Islet precursor cell (in vitro differentiated cells): ENCODE data around the gene PAGE2.
"Not testable (repeated sequence)": the region's sequence is repeated elsewhere in the genome, so short reads cannot be mapped to it uniquely, and the experiment has no call there.

ENCODE experiments used
- DNase-seq: peaks from one replicate; pipeline ENCODE4 v3.0.0-alpha.2; 2018

The PAGE2 gene

DNA sequence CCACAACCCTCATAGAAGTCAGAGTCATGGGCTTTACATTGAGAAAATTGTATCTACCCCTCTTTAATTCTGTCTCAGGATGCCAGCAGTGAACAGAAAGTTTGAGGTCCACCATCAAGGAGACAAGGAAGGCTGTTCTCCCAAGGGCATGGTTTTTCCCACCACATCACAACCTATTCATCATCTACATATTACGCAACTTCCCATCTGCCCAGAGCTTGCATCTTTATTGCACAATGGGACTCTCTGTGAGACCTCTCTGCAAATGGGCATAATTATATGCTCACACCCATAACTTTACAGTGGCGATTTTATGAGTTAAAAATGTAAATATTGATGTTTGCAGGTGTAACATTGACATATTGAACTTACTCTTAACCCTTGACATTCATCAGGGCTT, 38.9 kb downstream of the PAGE2 start:
- no peak for DNase-seq

DNA sequence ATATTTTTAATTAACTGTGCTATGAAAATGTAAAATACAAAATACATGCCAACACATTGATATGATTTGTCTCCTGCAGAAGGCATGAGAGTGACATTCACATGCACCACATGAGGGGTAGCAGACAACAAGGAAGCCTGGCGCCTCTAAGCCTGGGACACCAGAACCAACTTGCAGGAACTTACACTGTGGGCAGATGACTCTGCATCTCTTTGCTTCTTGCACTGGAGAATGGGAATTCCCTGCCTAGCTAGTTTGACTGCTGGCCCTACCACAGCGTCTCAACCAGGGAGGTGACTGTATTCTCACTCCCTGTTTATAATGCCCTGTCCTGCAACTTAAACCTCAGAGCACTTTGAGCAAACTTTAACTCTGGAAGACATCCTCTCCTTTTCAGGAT, 40.5 kb downstream of the PAGE2 start:
- no peak for DNase-seq

DNA sequence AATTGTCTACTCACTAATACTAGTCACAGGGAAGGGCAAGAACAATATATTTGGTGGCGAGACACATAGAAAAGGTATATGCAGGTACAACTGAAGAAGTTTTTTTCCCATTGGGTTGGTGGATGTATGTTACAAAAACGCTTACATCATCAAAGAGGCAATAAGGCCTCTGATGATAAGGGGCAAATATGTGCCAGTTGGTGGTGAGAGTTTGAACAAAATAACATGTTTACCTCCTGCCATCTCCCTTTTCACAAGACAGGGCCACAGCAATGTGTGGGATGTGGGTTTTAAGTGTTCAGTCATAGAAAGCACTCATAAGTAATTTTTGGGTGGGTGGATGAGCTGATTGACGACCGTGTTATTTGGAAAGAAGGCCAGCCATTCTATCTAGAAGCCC, 41.7 kb downstream of the PAGE2 start:
- DNase-seq = no peak

DNA sequence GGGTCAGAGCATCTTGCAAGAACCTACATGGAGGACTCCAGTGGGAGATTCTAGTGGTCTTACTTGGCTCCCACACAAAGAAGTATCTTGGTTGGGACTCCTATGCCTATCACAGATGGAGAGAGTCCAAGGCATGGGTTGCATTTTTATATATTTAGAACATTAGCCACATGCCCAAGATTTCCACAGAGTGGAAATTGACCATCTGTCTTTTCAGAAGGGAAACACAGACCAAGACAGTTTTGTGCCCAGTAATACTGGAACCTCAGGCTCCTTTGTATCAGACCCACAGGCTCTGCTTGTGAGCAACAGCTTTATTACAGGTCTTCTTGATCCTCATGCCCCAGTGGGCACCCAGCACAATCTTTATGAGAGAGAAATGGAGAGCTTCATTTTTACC, 43.6 kb downstream of the PAGE2 start:
- no peak for DNase-seq

DNA sequence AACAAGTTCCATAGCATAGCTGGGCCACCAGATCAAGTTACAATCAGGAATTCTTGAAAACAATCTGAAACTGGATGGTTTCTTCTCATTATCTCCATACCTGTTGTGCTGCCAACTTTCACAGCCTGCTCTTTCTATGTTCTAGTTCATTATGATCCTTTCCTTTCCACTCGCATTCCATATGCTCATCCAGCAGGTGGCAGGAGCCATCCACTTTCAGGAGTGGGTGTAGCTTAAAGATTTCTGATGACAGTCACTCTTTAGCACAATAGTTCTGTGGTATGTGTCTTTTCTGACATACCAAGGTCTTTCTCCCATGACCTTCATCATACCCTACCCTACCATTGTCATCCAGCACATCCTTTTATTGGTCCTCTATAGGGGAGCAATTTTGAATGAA, 46.4 kb downstream of the PAGE2 start:
- DNase-seq = peak; percentile 55

DNA sequence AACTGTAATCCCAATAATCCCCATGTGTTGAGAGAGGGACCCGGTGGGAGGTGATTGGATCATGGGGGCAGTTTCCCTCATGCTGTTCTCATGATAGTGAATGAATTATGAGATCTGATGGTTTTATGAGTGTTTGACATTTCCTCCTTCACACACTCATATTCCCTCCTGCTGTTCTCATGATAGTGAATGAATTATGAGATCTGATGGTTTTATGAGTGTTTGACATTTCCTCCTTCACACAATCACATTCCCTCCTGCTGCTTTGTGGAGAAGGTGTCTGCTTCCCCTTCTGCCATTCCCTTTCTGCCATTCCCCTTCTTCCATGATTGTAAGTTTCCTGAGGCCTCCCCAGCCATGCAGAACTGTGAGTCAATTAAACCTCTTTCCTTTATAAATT, 52.0 kb downstream of the PAGE2 start:
- DNase-seq = not testable (repeated sequence)
